Colonic mucosa (tissue), 4 donors: Measurements from ENCODE around the gene CENPN. TPM values are rescaled to one million over a fixed set of nuclear protein-coding genes. Genes with fewer than 3 reads are reported as not detected.

Source experiments
- DNase-seq: peaks from one replicate; pipeline ENCODE4 v3.0.0-alpha.2; 2020
- H3K27ac ChIP-seq: fragments of 200-600 bp; one replicate; pipeline ENCODE4 v1.8.0; 2021
- H3K27me3 ChIP-seq: fragments of 200-600 bp; one replicate; pipeline ENCODE4 v1.8.0; 2021
- H3K36me3 ChIP-seq: fragments of 200-600 bp; one replicate; pipeline ENCODE4 v1.8.0; 2021
- H3K4me1 ChIP-seq: fragments of 200-600 bp; one replicate; pipeline ENCODE4 v1.8.0; 2021; ENCODE audit warnings: mild to moderate bottlenecking
- H3K4me3 ChIP-seq: fragments of 200-600 bp; one replicate; pipeline ENCODE4 v1.8.0; 2021
- H3K9ac ChIP-seq, 2 donors: one replicate each; pipeline ENCODE4 v1.7.0; 2013; ENCODE audit warnings: control low read depth in 2 of 2, low read depth in 2 of 2, low read length in 2 of 2
- H3K9me3 ChIP-seq: fragments of 200-600 bp; one replicate; pipeline ENCODE4 v1.8.0; 2021
- CTCF ChIP-seq: fragments of 200-600 bp; IDR thresholded peaks from one replicate; pipeline ENCODE4 v1.8.0; 2022; ENCODE audit warnings: antibody characterized with exemption, mild to moderate bottlenecking
- intact Hi-C: fragments of 100-400 bp; cut with DNase I; formaldehyde crosslinking; loops from one replicate; pipeline ENCODE4 v1.14.1; 2022
- total RNA-seq, 2 donors: library from RNA; stranded (reverse); fragmentation: NEBNext Ultra II Directional in 1 of 2; extraction: Animal tissue kit (Norgen Biotek cat#: 25700) in 1 of 2; gene quantifications; one replicate each; pipeline ENCODE4 v1.2.1, GENCODE V29; 2021
- donor health status: healthy.
- donor health status: DM: no; HTN: no; CAD: no.
- donor health status: DM: no; HTN: no; CAD: no.

CENPN gene
- total RNA-seq, 2 donors from 2014 or later: 9.3 to 28.7 TPM

GRCh38 chr16:80968386-80969113 lies 38.5 kb upstream of the CENPN start:
- Histone ChIP-seq H3K27me3 (no peaks in the 10 kb centered on the region), H3K4me3 (no peak overlapping the region), H3K27ac (no peak overlapping the region), H3K4me1 (no peaks in the 10 kb centered on the region), H3K9me3 (no peaks in the 10 kb centered on the region), H3K36me3 (no peaks in the 10 kb centered on the region), H3K9ac (no peak overlapping the region)
- intact Hi-C loops: no loop called here
- TF ChIP-seq CTCF: no peak
- no peak for DNase-seq

- H3K9ac ChIP-seq: no peak overlapping the region
- no peak overlapping the region for H3K27ac ChIP-seq
- DNase-seq: no peak
- no peaks in the 10 kb centered on the region for H3K9me3 ChIP-seq
- H3K36me3 ChIP-seq: no peaks in the 10 kb centered on the region
- H3K4me1 ChIP-seq: no peaks in the 10 kb centered on the region
- no peaks in the 10 kb centered on the region for H3K27me3 ChIP-seq
- intact Hi-C loops: no loop called here
- no peak for TF ChIP-seq CTCF
- H3K4me3 ChIP-seq: no peak overlapping the region
These were observed 37.9 kb upstream of the CENPN start for GRCh38 chr16:80969114-80969484.

GRCh38 chr16:80971819-80972218 lies 35.2 kb upstream of the CENPN start:
- no peak for TF ChIP-seq CTCF
- intact Hi-C loops: no loop called here

GRCh38 chr16:80972611-80973010 lies 34.4 kb upstream of the CENPN start:
- Histone ChIP-seq H3K4me3 (no peak overlapping the region), H3K27me3 (no peaks in the 10 kb centered on the region), H3K9me3 (no peaks in the 10 kb centered on the region), H3K9ac (no peak overlapping the region), H3K36me3 (no peaks in the 10 kb centered on the region), H3K4me1 (no peaks in the 10 kb centered on the region), H3K27ac (no peak overlapping the region)
- intact Hi-C loops: no loop called here
- DNase-seq: no peak
- no peak for TF ChIP-seq CTCF

More at GRCh38 chr16:80971819-80972218, 35.2 kb upstream of the CENPN start:
- no peaks in the 10 kb centered on the region for H3K9me3 ChIP-seq
- no peaks in the 10 kb centered on the region for H3K4me1 ChIP-seq
- no peaks in the 10 kb centered on the region for H3K27me3 ChIP-seq
- no peak overlapping the region for H3K27ac ChIP-seq
- DNase-seq: no peak
- H3K36me3 ChIP-seq: no peaks in the 10 kb centered on the region
- no peak overlapping the region for H3K4me3 ChIP-seq
- H3K9ac ChIP-seq: no peak overlapping the region

GRCh38 chr16:80973991-80974390 lies 33.0 kb upstream of the CENPN start:
- Histone ChIP-seq H3K9me3 (no peaks in the 10 kb centered on the region), H3K4me3 (no peak overlapping the region), H3K27ac (no peak overlapping the region), H3K27me3 (no peaks in the 10 kb centered on the region), H3K36me3 (no peaks in the 10 kb centered on the region), H3K9ac (no peak overlapping the region), H3K4me1 (no peaks in the 10 kb centered on the region)
- TF ChIP-seq CTCF: no peak
- DNase-seq: no peak
- intact Hi-C loops: no loop called here
